Measurements from ENCODE around the gene WDR7.

DNA sequence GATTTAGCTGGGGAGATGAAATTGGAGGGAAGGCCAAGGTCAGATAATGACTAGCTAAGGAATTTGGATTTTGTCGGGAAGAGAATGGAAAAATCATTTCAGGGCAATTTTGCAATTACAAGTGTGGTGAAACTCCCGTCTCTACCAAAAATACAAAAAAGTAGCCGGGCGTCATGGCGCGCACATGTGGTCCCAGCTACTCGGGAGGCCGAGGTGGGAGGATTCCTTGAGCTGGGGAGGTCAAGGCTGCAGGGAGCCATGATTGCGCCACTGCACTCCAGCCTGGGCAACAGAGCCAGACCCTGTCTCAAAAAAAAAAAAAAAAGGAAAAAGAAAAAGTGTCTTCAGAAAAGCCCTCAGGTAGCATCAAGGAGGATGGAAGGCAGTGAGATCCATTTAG lies 11.6 kb upstream of the WDR7 start:
- TF ChIP-seq GATAD2B (conservative IDR thresholded peaks at IDR 0.05; ENCODE audit: low read depth) = no peak
- TF ChIP-seq RCOR1 (conservative IDR thresholded peaks at IDR 0.05; ENCODE audit: low read depth, low read length) = no peak
- no peak for TF ChIP-seq ZNF384 (IDR thresholded peaks at IDR 0.05; ENCODE audit: borderline replicate concordance, low read depth, low read length)
- TF ChIP-seq, protein P1, sequence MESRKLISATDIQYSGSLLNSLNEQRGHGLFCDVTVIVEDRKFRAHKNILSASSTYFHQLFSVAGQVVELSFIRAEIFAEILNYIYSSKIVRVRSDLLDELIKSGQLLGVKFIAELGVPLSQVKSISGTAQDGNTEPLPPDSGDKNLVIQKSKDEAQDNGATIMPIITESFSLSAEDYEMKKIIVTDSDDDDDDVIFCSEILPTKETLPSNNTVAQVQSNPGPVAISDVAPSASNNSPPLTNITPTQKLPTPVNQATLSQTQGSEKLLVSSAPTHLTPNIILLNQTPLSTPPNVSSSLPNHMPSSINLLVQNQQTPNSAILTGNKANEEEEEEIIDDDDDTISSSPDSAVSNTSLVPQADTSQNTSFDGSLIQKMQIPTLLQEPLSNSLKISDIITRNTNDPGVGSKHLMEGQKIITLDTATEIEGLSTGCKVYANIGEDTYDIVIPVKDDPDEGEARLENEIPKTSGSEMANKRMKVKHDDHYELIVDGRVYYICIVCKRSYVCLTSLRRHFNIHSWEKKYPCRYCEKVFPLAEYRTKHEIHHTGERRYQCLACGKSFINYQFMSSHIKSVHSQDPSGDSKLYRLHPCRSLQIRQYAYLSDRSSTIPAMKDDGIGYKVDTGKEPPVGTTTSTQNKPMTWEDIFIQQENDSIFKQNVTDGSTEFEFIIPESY (IDR thresholded peaks at IDR 0.05) = no peak
- no peak for TF ChIP-seq POLR2A (IDR thresholded peaks at IDR 0.05; ENCODE audit: low read depth, low read length)
- TF ChIP-seq, protein P2, sequence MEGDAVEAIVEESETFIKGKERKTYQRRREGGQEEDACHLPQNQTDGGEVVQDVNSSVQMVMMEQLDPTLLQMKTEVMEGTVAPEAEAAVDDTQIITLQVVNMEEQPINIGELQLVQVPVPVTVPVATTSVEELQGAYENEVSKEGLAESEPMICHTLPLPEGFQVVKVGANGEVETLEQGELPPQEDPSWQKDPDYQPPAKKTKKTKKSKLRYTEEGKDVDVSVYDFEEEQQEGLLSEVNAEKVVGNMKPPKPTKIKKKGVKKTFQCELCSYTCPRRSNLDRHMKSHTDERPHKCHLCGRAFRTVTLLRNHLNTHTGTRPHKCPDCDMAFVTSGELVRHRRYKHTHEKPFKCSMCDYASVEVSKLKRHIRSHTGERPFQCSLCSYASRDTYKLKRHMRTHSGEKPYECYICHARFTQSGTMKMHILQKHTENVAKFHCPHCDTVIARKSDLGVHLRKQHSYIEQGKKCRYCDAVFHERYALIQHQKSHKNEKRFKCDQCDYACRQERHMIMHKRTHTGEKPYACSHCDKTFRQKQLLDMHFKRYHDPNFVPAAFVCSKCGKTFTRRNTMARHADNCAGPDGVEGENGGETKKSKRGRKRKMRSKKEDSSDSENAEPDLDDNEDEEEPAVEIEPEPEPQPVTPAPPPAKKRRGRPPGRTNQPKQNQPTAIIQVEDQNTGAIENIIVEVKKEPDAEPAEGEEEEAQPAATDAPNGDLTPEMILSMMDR (IDR thresholded peaks at IDR 0.05 in 2 of 3, conservative IDR thresholded peaks at IDR 0.05 in 1 of 3; ENCODE audit: control insufficient read depth in 2 of 3, extremely low read depth in 1 of 3, insufficient read depth in 1 of 3, low read depth in 3 of 3, low read length in 3 of 3) = no peak
- no peak for TF ChIP-seq TCF3 (IDR thresholded peaks at IDR 0.05; ENCODE audit: borderline replicate concordance, insufficient read depth, low read depth, low read length)
- TF ChIP-seq DPF2 (IDR thresholded peaks at IDR 0.05) = no peak
- TF ChIP-seq TCF12 (IDR thresholded peaks at IDR 0.05; ENCODE audit: low read depth, low read length) = no peak
